Posterior cingulate gyrus (tissue), 11 donors: ENCODE data around the gene DVL2.

Experiments used
- DNase-seq, 10 donors: peaks; one replicate each; pipeline versions ENCODE4 v3.0.0 to v3.0.0-alpha.2; 2020 to 2021; ENCODE audit warnings: mixed read lengths in 3 of 10
- intact Hi-C: fragments of 100-400 bp; cut with DNase I; formaldehyde crosslinking; loops from one replicate; pipeline ENCODE4 v1.15.1; 2023

The DVL2 gene

GRCh38 chr17:7258731-7259554 is 24.6 kb upstream of the DVL2 start:
- intact Hi-C loops = no loop called here
- DNase-seq = peak in 2 of 10 donors; percentile 20 to 37

GRCh38 chr17:7256766-7257456 is 22.6 kb upstream of the DVL2 start:
- intact Hi-C loops = no loop called here
- DNase-seq = peak in 1 of 10 donors; percentile 52

GRCh38 chr17:7254511-7254910 is 20.2 kb upstream of the DVL2 start:
- DNase-seq = peak in 3 of 10 donors; percentile 19 to 50 (median 38)

GRCh38 chr17:7253082-7253481 is 18.8 kb upstream of the DVL2 start:
- no peak for DNase-seq
- intact Hi-C loops = loop anchor here (2.0 kb wide), 1 partner anchor 54 kb away; the partner anchor contains the start of gene EIF5A

More at GRCh38 chr17:7254511-7254910, 20.2 kb upstream of the DVL2 start:
- intact Hi-C loops = no loop called here

- intact Hi-C loops = loop anchor here (2.0 kb wide), 1 partner anchor 54 kb away; the partner anchor contains the start of gene EIF5A
- DNase-seq = peak; percentile 84 to 98 (median 90)
These were observed 18.1 kb upstream of the DVL2 start, which contains the start of gene ELP5 for GRCh38 chr17:7252176-7253043. ELP5 (plus strand) TSS chr17:7252215; CDS start chr17:7252551, 336 bp downstream.

- intact Hi-C loops = loop anchor here (1.0 to 2.0 kb wide), 2 partner anchors 8 to 55 kb away; partner anchors contain the start of gene EIF5A
- peak; percentile 98 to 100 (median 99) for DNase-seq
These were observed 17.4 kb upstream of the DVL2 start, which contains the start of gene CTDNEP1 for GRCh38 chr17:7251661-7252175. CTDNEP1 (minus strand) TSS chr17:7251734; CDS start chr17:7251296, 438 bp downstream.

GRCh38 chr17:7250695-7251627 is 16.6 kb upstream of the DVL2 start:
- intact Hi-C loops = loop anchor here (1.0 kb wide), 1 partner anchor 8 kb away; no protein-coding TSS in a partner anchor
- peak in 2 of 10 donors; percentile 61 to 77 for DNase-seq

GRCh38 chr17:7249830-7250229 is 15.5 kb upstream of the DVL2 start:
- intact Hi-C loops = no loop called here
- peak in 3 of 10 donors; percentile 8 to 22 (median 18) for DNase-seq

- intact Hi-C loops = no loop called here
- peak in 2 of 10 donors; percentile 0 to 4 for DNase-seq
These were observed 14.9 kb upstream of the DVL2 start for GRCh38 chr17:7249214-7249613.

- DNase-seq = peak in 3 of 10 donors; percentile 2 to 9 (median 8)
- intact Hi-C loops = no loop called here
These were observed 14.5 kb upstream of the DVL2 start for GRCh38 chr17:7248796-7249195.

- peak in 2 of 10 donors; percentile 41 to 63 for DNase-seq
- intact Hi-C loops = no loop called here
These were observed 12.5 kb upstream of the DVL2 start for GRCh38 chr17:7246779-7247178.

GRCh38 chr17:7243838-7244237 is 9.5 kb upstream of the DVL2 start:
- peak in 2 of 10 donors; percentile 34 to 64 for DNase-seq

GRCh38 chr17:7243453-7243729 is 9.1 kb upstream of the DVL2 start:
- intact Hi-C loops = loop anchor here (1.0 kb wide), 1 partner anchor 8 kb away; the partner anchor contains the start of gene CTDNEP1
- no peak for DNase-seq

More at GRCh38 chr17:7243838-7244237, 9.5 kb upstream of the DVL2 start:
- intact Hi-C loops = loop anchor here (1.0 kb wide), 1 partner anchor 7 kb away; the partner anchor contains the start of gene CTDNEP1

GRCh38 chr17:7242717-7243452 is 8.6 kb upstream of the DVL2 start:
- intact Hi-C loops = loop anchor here (1.0 kb wide), 1 partner anchor 8 kb away; the partner anchor contains the start of gene CTDNEP1
- DNase-seq = peak; percentile 89 to 99 (median 92)

- intact Hi-C loops = no loop called here
- DNase-seq = peak; percentile 89 to 98 (median 94)
These were observed 7.7 kb upstream of the DVL2 start, which contains the start of gene GABARAP for GRCh38 chr17:7241783-7242716. GABARAP (minus strand) TSS chr17:7242449; CDS start chr17:7242330, 119 bp downstream.

GRCh38 chr17:7241090-7241733 is 6.9 kb upstream of the DVL2 start:
- intact Hi-C loops = no loop called here
- DNase-seq = no peak
